Liver (tissue), 9 donors: ENCODE results near the gene PDZD8. TPM values are rescaled to one million over a fixed set of nuclear protein-coding genes. Genes with fewer than 3 reads are reported as not detected.

Source experiments
- DNase-seq: peaks from one replicate; pipeline ENCODE4 v3.0.0-alpha.2; 2017; ENCODE audit warnings: low spot score
- H3K27ac ChIP-seq, 2 donors: one replicate each; pipeline ENCODE4 v1.7.0; 2013; ENCODE audit warnings: inconsistent platforms in 2 of 2, low read length in 2 of 2, control low read depth in 1 of 2, low read depth in 1 of 2, mild to moderate bottlenecking in 1 of 2
- H3K27me3 ChIP-seq, 4 donors: one replicate each; pipeline versions ENCODE4 v1.6.1 to v1.7.0; 2013; ENCODE audit warnings: low read length in 3 of 4, inconsistent platforms in 1 of 4, mild to moderate bottlenecking in 1 of 4, moderate library complexity in 1 of 4; ENCODE audit not compliant: control insufficient read depth in 4 of 4, insufficient read depth in 4 of 4
- H3K36me3 ChIP-seq, 4 donors: one replicate each; pipeline versions ENCODE4 v1.6.1 to v1.7.0; 2013; ENCODE audit warnings: low read length in 3 of 4, mild to moderate bottlenecking in 3 of 4, low read depth in 1 of 4, moderate library complexity in 1 of 4; ENCODE audit not compliant: control insufficient read depth in 4 of 4, insufficient read depth in 3 of 4
- H3K4me1 ChIP-seq, 4 donors: one replicate each; pipeline versions ENCODE4 v1.6.1 to v1.7.0; 2013; ENCODE audit warnings: low read length in 3 of 4, mild to moderate bottlenecking in 3 of 4, moderate library complexity in 1 of 4; ENCODE audit not compliant: control insufficient read depth in 4 of 4, insufficient read depth in 4 of 4
- H3K4me3 ChIP-seq, 3 donors: one replicate each; pipeline versions ENCODE4 v1.6.1 to v1.7.0; 2013; ENCODE audit warnings: low read length in 3 of 3, control low read depth in 1 of 3, low read depth in 1 of 3, mild to moderate bottlenecking in 1 of 3
- H3K9ac ChIP-seq, 2 donors: one replicate each; pipeline ENCODE4 v1.7.0; 2013; ENCODE audit warnings: low read length in 2 of 2, mild to moderate bottlenecking in 2 of 2, moderate library complexity in 2 of 2, control low read depth in 1 of 2, low read depth in 1 of 2
- H3K9me3 ChIP-seq, 4 donors: one replicate each; pipeline versions ENCODE4 v1.6.1 to v1.7.0; 2013; ENCODE audit warnings: low read length in 3 of 4; ENCODE audit not compliant: control insufficient read depth in 4 of 4
- EGR1 ChIP-seq, 2 donors: IDR thresholded peaks; 2 replicates each; pipeline ENCODE4 v1.6.1; 2016 to 2018; ENCODE audit warnings: antibody characterized with exemption in 2 of 2, low read depth in 2 of 2
- FOXA1 ChIP-seq: IDR thresholded peaks from 2 replicates; pipeline ENCODE4 v1.6.1; 2016; ENCODE audit warnings: antibody characterized with exemption
- FOXA2 ChIP-seq: IDR thresholded peaks from 2 replicates; pipeline ENCODE4 v1.6.1; 2016; ENCODE audit warnings: antibody characterized with exemption
- HNF4A ChIP-seq, 2 donors: conservative IDR thresholded peaks; 2 replicates each; pipeline ENCODE4 v1.6.1; 2016; ENCODE audit warnings: antibody characterized with exemption in 2 of 2, mild to moderate bottlenecking in 2 of 2
- HNF4G ChIP-seq: IDR thresholded peaks from 2 replicates; pipeline ENCODE4 v1.6.1; 2016; ENCODE audit warnings: antibody characterized with exemption
- JUND ChIP-seq, 2 donors: IDR thresholded peaks; 2 replicates each; pipeline ENCODE4 v1.6.1; 2016; ENCODE audit warnings: antibody characterized with exemption in 2 of 2
- NR2F2 ChIP-seq: IDR thresholded peaks from 2 replicates; pipeline ENCODE4 v1.6.1; 2016; ENCODE audit warnings: antibody characterized with exemption
- RAD21 ChIP-seq, 2 donors: IDR thresholded peaks; 2 replicates each; pipeline ENCODE4 v1.6.1; 2016; ENCODE audit warnings: antibody characterized with exemption in 2 of 2, mild to moderate bottlenecking in 2 of 2
- RXRA ChIP-seq, 2 donors: IDR thresholded peaks; 2 replicates each; pipeline ENCODE4 v1.6.1; 2017 to 2018; ENCODE audit warnings: antibody characterized with exemption in 2 of 2, mild to moderate bottlenecking in 1 of 2
- SP1 ChIP-seq: IDR thresholded peaks from 2 replicates; pipeline ENCODE4 v1.6.1; 2018; ENCODE audit warnings: antibody characterized with exemption, mild to moderate bottlenecking
- YY1 ChIP-seq: IDR thresholded peaks from 2 replicates; pipeline ENCODE4 v1.6.1; 2016; ENCODE audit warnings: antibody characterized with exemption, mild to moderate bottlenecking
- WGBS: extraction: QIAGEN DNeasy Blood & Tissue Kit; methylation state at CpG from one replicate; pipeline ENCODE4 v1.1.7; 2013; 5-methylcytosine and 5-hydroxymethylcytosine counted together
- polyA plus RNA-seq, 2 donors: library from polyadenylated mRNA; stranded (reverse) in 1 of 2; unstranded in 1 of 2; fragments of 200-250 nt in 1 of 2; fragments of >200 nt in 1 of 2; fragmentation: Nextera tagmentation in 1 of 2; extraction: Ambion mirVana in 1 of 2; gene quantifications; one replicate each; pipeline versions ENCODE4 v1.2.1 to v1.2.3, GENCODE V29; 2013 to 2015
- total RNA-seq, 2 donors: library from RNA; depleted of rRNA; stranded (reverse); fragments of >200 nt; gene quantifications; one replicate each; pipeline ENCODE4 v1.2.3, GENCODE V29; 2014
- TF ChIP-seq, protein P1 (sequence below): fragments of 150-350 bp; IDR thresholded peaks from 2 replicates; pipeline ENCODE4 v1.5.1; 2017; ENCODE audit warnings: improper control_type of control experiment, low read depth, low read length; ENCODE audit not compliant: missing input control
- TF ChIP-seq, protein P2 (sequence below): IDR thresholded peaks from 2 replicates; pipeline ENCODE4 v1.6.1; 2016; ENCODE audit warnings: antibody characterized with exemption, mild to moderate bottlenecking
- TF ChIP-seq, protein P3 (sequence below): IDR thresholded peaks from 2 replicates; pipeline ENCODE4 v1.6.1; 2016; ENCODE audit warnings: antibody characterized with exemption
- TF ChIP-seq, protein P4 (sequence below): IDR thresholded peaks from 2 replicates; pipeline ENCODE4 v1.6.1; 2016; ENCODE audit warnings: antibody characterized with exemption
- TF ChIP-seq, protein P5 (sequence below): IDR thresholded peaks from 2 replicates; pipeline ENCODE4 v1.6.1; 2016; ENCODE audit warnings: antibody characterized with exemption
- donor health status: healthy.
- donor health status: healthy.
- donor health status: healthy.
- donor health status: healthy.
- donor health status: healthy.

Gene PDZD8
- total and polyA plus RNA-seq, 4 donors = 9.3 to 38.9 (median 15.1) TPM

DNA sequence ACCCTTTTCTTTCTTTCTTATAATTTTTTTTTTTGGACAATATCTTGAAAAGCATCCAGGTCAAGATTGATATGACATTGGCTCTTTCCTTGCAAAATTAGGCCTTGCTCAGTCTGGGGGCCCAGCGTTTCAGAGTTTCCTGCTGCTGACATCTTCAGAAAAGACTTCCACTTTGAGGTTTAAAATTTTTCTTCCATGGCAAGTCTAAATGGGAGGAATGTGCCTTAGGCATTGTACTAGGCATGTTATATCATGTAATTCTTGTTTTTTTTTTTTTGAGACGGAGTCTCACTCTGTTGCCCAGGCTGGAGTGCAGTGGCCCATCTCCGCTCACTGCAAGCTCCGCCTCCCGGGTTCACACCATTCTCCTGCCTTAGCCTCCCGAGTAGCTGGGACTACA, 48.9 kb upstream of the PDZD8 start:
- 92% methylated on average over 6 of the region's 6 CpGs for WGBS
- Histone ChIP-seq H3K4me3 (no peak overlapping the region), H3K36me3 (no peaks in the 10 kb centered on the region), H3K27me3 (no peaks in the 10 kb centered on the region), H3K4me1 (no peaks in the 10 kb centered on the region), H3K9ac (no peak overlapping the region), H3K27ac (no peak overlapping the region), H3K9me3 (peaks cover 0 to 6% (median 0%) of the 10 kb centered on the region in 4 donors)
- no peak for DNase-seq
- TF ChIP-seq, protein P1, sequence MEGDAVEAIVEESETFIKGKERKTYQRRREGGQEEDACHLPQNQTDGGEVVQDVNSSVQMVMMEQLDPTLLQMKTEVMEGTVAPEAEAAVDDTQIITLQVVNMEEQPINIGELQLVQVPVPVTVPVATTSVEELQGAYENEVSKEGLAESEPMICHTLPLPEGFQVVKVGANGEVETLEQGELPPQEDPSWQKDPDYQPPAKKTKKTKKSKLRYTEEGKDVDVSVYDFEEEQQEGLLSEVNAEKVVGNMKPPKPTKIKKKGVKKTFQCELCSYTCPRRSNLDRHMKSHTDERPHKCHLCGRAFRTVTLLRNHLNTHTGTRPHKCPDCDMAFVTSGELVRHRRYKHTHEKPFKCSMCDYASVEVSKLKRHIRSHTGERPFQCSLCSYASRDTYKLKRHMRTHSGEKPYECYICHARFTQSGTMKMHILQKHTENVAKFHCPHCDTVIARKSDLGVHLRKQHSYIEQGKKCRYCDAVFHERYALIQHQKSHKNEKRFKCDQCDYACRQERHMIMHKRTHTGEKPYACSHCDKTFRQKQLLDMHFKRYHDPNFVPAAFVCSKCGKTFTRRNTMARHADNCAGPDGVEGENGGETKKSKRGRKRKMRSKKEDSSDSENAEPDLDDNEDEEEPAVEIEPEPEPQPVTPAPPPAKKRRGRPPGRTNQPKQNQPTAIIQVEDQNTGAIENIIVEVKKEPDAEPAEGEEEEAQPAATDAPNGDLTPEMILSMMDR = no peak
- TF ChIP-seq, protein P2, sequence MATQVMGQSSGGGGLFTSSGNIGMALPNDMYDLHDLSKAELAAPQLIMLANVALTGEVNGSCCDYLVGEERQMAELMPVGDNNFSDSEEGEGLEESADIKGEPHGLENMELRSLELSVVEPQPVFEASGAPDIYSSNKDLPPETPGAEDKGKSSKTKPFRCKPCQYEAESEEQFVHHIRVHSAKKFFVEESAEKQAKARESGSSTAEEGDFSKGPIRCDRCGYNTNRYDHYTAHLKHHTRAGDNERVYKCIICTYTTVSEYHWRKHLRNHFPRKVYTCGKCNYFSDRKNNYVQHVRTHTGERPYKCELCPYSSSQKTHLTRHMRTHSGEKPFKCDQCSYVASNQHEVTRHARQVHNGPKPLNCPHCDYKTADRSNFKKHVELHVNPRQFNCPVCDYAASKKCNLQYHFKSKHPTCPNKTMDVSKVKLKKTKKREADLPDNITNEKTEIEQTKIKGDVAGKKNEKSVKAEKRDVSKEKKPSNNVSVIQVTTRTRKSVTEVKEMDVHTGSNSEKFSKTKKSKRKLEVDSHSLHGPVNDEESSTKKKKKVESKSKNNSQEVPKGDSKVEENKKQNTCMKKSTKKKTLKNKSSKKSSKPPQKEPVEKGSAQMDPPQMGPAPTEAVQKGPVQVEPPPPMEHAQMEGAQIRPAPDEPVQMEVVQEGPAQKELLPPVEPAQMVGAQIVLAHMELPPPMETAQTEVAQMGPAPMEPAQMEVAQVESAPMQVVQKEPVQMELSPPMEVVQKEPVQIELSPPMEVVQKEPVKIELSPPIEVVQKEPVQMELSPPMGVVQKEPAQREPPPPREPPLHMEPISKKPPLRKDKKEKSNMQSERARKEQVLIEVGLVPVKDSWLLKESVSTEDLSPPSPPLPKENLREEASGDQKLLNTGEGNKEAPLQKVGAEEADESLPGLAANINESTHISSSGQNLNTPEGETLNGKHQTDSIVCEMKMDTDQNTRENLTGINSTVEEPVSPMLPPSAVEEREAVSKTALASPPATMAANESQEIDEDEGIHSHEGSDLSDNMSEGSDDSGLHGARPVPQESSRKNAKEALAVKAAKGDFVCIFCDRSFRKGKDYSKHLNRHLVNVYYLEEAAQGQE = no peak
- TF ChIP-seq RAD21 (IDR thresholded peaks at IDR 0.05) (no peak), JUND (IDR thresholded peaks at IDR 0.05) (no peak), RXRA (IDR thresholded peaks at IDR 0.05) (no peak), HNF4G (no peak), HNF4A (conservative IDR thresholded peaks at IDR 0.05) (no peak), NR2F2 (no peak)
- TF ChIP-seq, protein P3, sequence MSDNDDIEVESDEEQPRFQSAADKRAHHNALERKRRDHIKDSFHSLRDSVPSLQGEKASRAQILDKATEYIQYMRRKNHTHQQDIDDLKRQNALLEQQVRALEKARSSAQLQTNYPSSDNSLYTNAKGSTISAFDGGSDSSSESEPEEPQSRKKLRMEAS = no peak
- TF ChIP-seq, protein P4, sequence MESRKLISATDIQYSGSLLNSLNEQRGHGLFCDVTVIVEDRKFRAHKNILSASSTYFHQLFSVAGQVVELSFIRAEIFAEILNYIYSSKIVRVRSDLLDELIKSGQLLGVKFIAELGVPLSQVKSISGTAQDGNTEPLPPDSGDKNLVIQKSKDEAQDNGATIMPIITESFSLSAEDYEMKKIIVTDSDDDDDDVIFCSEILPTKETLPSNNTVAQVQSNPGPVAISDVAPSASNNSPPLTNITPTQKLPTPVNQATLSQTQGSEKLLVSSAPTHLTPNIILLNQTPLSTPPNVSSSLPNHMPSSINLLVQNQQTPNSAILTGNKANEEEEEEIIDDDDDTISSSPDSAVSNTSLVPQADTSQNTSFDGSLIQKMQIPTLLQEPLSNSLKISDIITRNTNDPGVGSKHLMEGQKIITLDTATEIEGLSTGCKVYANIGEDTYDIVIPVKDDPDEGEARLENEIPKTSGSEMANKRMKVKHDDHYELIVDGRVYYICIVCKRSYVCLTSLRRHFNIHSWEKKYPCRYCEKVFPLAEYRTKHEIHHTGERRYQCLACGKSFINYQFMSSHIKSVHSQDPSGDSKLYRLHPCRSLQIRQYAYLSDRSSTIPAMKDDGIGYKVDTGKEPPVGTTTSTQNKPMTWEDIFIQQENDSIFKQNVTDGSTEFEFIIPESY = no peak

DNA sequence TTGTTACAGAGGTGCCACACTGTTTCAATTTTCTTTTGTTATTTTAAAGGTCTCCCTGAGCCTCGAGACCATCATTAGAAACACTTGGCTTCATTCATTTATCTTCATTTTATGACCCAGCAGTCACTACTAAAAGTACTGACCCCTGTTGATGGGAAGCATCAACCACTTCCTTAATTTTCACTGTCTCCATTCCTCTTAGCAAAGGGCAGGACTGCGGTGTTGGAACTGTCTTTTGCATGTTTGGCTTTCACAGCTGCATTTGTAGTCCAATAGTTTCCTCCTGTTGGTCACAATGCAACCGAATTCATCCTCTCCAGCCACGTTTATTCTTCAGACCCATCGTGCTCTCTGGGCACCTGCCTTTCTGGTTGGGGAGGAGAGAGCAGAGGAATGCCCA, 46.7 kb upstream of the PDZD8 start:
- no peak for DNase-seq
- TF ChIP-seq FOXA1 (no peak), SP1 (no peak), YY1 (no peak), FOXA2 (no peak), JUND (IDR thresholded peaks at IDR 0.05) (no peak), EGR1 (IDR thresholded peaks at IDR 0.05; ENCODE audit: low read depth in 2 of 2) (no peak), HNF4A (conservative IDR thresholded peaks at IDR 0.05) (no peak), NR2F2 (no peak), HNF4G (no peak), RAD21 (IDR thresholded peaks at IDR 0.05) (no peak)
- TF ChIP-seq, protein P3 = no peak
- TF ChIP-seq, protein P5, sequence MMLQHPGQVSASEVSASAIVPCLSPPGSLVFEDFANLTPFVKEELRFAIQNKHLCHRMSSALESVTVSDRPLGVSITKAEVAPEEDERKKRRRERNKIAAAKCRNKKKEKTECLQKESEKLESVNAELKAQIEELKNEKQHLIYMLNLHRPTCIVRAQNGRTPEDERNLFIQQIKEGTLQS = no peak
- TF ChIP-seq, protein P1 = no peak
- TF ChIP-seq, protein P4 = no peak
- H3K27ac ChIP-seq = no peak overlapping the region
- H3K9me3 ChIP-seq = peaks cover 0 to 6% (median 0%) of the 10 kb centered on the region in 4 donors
- no peaks in the 10 kb centered on the region for H3K36me3 ChIP-seq
- WGBS = 89% methylated on average over 5 of the region's 5 CpGs
- H3K4me3 ChIP-seq = no peak overlapping the region
- no peak overlapping the region for H3K9ac ChIP-seq
- H3K4me1 ChIP-seq = no peaks in the 10 kb centered on the region
- H3K27me3 ChIP-seq = no peaks in the 10 kb centered on the region
